NCI-H128 (cell line): Measurements from ENCODE around the gene MEIS1.
A peak's percentile ranks its signal among the peaks of the same experiment; 100 is the strongest.

Experiments used
- DNase-seq: peaks from one replicate; lab custom pipeline; 2025; ENCODE audit not compliant: unreplicated experiment; lab: John Stamatoyannopoulos, UW

The MEIS1 gene

DNA sequence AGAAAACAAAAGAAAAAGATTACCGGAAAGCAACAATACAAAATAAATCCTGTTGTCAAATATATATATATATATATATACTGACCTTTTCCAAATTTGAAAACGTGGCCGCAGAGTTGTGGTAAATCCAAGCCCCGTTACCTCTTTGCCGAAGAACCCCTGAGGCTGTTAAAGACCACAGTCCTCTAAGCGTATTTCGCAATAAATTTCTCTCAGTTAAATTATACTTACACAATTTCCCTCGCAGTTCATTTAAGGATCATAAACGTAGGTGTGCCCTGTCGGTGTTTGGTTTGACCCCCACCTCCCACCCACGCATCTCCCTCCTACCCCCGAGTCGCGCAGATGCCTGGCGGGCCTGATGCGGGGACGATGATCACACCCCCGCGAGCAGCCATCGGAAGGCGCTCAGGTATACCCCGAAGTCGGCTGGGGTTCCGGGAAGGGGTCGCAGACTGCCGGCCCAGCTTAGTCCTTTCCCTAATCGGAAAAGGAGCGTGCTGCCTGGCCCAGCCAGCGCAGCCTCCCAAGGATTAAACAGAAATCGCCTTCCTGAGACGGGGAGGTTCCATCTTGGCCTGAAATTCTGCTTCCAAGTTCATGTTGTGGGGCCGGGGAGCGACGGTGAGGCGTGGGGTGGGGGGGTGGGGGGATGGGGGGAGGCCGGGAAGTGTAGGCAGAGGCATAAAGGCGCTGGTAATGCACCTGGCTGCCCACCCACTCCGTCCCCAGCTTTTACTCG is 2.9 kb upstream of the MEIS1 start:
- DNase-seq: no peak

DNA sequence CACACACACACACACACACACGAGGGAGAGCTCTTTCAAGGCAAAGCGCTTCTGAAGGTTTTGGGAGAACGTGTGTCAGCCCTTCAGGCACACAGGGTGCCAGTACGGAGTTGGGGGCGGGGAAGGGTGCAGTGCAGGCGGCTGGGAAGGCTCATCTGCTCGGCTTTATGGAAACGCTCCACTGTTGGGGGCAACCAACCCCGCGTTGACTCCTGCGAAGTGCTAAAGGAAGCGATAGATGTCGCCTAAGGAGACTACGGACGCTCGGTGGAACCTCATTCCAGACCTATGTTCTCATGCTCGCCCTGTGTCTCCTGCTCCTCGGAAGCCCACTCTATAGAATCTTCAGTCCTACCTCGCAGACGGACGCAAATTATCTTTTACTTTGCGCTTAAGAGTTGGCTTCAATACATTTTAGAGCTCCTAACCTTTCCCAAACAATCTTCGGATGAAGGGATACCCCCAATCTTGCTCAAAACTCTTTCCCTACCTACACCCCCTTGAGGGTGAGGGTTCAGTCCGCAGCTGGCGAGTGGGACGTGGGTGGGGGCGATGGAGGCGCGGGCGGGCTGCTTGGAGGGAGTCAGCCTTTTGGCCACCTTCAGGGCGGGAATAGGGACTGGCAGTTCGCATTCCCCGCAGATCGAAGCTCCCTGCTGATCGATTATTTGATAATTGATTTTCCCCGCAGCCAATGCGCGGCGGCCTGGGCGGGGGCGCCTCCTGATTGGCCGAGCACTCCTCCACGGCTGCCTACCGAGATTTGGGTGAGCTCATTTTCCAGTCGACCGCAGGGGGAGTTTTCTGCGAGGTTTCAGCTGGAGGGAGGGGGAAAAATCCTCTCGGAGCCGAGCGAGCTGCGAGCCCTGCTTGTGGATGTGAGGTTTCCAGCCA is 1.9 kb upstream of the MEIS1 start:
- DNase-seq: peak; percentile 92

DNA sequence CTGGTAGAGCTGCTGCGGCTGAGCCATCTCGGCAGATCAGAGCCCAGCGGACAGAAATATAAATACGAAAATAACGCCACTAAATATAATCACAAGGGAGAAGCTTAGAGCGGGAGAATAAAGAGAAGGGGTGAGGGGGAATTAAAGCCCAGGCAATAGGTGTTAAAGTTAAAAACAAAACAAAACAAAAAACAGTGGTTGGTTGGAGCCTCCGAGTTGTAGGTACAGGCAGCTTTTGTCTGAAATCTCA is 1.3 kb upstream of the MEIS1 start:
- DNase-seq: no peak

GRCh38 chr2:66433945-66434678 is 813 bp upstream of the MEIS1 start:
- DNase-seq: peak; percentile 60

- no peak for DNase-seq
Observed at GRCh38 chr2:66435549-66435875, 587 bp downstream of the MEIS1 start.

DNA sequence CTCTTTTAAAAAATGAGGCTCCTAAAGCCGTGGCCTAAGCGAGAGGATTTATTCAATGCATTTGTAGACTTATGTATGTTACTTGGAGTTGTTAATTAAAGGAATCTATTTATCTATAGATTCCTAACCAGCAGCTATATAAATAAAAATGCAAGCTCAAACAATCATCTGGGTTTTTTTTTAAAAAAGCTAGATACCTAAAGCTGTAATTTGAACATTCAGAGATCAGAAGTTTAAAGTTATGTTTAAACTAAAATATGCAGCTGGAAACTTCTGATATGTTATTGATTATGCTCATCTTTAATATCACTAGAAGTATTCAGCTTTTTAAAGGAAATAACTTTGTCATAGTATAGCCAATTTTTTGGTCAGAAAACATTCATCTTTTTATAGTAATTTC is 1.0 kb downstream of the MEIS1 start:
- no peak for DNase-seq

- DNase-seq: no peak
Observed at GRCh38 chr2:66436581-66437001, 1.7 kb downstream of the MEIS1 start.

GRCh38 chr2:66437109-66437690 is 2.3 kb downstream of the MEIS1 start:
- DNase-seq: no peak

GRCh38 chr2:66437691-66438497 is 3.0 kb downstream of the MEIS1 start:
- no peak for DNase-seq

DNA sequence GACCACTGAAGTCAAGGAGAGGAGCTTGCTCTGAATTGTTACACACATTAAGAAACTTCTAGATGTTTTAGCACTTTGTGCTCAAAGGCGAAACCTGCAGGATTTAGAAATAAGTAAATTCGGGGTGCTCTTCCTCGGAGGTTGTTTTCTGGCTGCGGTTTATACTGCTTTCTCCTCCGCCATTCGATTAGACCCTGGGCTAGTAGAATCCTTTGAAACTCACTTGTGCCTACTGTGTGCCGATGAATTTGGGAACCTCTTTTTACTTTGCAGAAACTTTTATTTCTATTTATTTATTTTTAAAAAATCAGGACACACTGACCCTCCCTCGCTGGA is 3.5 kb downstream of the MEIS1 start:
- DNase-seq: no peak

DNA sequence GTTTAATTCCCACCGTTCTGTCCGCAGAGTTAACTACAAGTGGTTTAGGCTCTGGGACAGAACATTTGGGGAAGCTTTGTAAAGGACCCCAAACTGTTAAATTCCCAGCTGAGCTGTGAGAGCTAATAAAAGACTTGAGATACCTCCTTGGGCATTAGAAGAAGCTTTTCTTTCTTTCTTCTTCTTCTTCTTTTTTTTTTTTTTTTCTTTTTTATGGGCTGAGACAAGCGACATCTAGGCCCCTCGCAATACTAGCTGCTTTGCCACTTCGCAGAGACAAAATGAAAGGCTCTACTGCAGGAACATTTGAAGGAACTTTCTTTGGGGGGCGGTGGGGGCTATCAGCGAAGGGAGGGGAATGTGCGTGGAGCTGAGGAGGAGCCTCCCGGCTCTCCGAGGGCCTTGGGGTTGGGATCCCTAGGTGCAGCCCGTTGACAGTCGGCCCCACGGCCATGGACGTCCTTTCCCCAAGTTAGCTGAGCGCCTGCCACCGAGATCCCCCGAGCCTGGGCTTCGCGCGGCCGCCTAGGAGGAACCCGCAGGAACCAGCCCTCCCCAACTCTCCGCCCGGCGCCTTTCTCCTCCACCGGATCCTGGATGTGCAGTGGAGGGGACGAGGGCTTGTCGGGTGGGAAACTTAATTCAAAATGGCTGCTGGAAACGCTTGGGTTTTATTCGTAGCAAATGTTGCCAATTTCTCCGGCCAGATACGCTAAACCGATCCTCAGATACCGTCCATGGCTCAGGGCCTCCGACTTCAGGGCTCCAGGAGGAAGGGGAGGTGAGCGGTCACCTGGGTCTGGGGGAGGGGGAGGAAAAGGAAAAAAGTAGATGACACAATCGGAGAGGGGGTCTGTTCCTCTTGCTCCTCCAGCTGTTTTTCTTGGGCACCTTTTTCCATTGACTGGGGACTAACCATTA is 4.2 kb downstream of the MEIS1 start:
- no peak for DNase-seq

- no peak for DNase-seq
Observed at GRCh38 chr2:66439812-66440542, 5.1 kb downstream of the MEIS1 start.

- no peak for DNase-seq
Observed at GRCh38 chr2:66440708-66441497, 6.0 kb downstream of the MEIS1 start.

DNA sequence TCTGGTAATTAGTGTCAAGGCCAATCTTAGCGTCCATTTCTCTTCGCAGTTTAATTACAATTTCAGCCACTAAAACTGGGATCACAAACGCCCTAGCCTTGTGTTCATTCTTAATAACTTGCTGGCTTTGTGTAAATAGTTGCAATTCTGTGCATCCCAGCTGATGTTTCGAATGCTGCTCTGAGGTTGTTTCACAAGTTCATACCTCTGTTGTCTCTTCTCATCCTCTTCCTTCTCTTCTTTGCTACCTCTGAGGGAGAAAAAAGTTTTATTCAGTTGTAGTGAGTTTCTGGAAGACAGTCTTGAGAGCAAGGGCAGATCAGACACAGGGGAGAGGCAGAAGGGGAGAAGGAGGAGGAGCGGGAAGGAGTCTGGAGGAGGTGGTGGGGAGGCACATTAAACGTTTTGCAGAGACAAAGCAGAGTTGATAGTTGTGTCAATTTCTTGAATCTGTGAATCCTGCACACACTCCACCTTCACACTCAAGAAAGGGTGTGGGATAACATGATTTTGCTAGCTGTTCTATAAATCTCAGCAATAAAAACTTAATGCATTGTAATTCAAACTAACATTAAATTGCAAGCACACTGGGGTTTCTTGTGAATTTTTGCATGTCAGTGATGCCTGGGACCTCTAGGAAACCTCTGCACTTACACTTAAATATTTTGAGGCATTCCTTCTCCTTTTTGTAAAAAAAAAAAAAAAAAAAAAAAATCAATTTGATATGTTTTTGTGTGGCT is 6.8 kb downstream of the MEIS1 start:
- no peak for DNase-seq

GRCh38 chr2:66442516-66443185 is 7.7 kb downstream of the MEIS1 start:
- no peak for DNase-seq

GRCh38 chr2:66443186-66443978 is 8.5 kb downstream of the MEIS1 start:
- no peak for DNase-seq
